ENCODE results near the gene CUX1.

Gene CUX1

DNA sequence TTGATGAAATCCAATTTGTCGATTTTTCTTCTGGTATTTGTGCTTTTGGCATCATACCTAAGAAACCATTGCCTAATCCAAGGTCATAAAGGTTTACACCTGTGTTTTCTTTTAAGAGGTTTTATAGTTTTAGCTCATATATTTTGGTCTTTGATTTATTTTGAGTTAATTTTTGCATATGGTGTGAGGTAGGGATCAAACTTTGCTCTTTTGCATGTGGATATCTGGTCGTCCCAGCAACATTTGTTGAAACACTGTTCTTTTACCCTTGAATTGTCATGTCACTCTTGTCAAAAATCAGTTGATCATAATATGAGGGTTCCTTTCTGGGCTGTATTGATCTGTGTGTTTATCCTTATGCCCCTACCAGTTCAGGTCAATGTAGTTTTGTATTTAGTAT is 236.7 kb downstream of the CUX1 start:
- DNase-seq: no peak

DNA sequence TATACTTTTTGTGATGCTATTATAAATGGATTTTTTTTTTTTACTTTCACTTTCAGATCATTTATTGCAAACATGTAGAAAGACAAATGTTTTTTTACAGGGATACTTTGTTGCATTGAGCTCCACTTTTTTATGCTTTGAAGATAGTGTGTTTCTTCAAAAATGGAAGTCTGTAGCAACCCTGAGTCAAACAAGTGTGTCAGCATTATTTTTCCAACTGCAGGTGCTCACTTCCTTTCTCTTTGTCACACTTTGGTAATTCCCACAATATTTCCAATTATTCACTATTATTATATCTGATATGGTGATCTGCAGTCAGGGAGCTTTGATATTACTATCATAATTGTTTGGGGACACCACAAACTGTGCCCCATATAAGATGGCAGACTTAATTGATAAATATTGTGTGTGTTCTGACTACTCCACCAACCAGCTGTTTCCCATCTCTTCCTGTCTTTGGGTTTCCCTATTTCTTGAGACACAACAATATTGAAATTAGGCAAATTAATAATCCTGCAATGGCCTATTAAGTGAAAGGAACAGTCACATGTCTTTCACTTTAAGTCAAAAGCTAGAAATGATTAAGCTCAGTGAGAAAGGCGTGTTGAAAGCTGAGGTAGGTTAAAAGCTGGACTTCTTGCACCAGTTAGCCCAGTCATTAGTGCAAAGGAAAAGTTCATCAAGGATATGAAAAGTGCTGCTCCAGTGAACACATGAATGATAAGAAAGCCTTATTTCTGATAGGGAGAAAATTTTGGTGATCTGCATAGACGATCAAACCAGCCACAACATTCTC is 238.0 kb downstream of the CUX1 start:
- no peak for DNase-seq

DNA sequence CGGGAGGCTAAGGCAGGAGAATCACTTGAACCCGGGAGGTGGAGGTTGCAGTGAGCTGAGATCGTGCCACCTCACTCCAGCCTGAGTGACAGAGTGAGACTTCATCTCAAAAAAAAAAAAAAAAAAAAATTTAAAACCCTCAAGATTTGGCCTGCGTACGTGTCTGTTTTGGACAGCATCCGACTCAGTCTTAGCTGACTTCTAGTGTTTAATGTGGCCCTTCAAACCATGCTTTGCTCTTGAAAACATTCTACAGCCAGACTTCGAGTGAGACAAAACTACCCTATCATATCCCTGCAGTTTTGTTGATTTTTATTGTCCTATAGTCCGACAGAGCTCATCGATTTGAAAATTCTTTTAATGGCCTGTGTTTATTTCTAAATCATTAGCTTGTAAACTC is 242.1 kb downstream of the CUX1 start:
- DNase-seq: no peak

DNA sequence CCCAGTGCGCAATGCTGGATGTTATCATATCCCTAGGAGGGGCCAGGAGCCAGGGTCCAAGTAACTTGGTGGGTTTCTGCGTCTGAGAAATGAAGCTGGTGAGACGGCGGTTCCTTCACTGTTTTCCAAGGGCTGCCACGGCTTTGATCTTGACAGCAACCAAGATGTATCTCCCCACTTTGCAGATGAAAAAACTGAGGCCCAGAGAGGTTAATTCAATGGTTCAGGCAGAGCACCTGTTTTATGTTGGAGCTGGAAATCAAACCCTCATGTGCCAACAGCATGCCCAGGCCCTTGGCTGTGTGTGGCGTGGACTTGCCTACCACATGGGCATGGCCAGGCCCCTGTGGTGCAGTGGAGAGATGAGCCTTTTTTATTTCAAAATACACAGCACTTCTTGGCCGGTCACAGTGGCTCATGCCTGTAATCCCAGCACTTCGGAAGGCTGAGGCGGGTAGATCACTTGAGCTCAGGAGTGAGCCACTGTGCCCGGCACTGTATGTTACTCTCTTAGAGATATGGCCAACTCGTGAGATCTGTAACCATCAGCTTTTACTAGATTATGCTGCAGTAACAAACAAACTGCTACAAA is 244.0 kb downstream of the CUX1 start:
- no peak for DNase-seq

DNA sequence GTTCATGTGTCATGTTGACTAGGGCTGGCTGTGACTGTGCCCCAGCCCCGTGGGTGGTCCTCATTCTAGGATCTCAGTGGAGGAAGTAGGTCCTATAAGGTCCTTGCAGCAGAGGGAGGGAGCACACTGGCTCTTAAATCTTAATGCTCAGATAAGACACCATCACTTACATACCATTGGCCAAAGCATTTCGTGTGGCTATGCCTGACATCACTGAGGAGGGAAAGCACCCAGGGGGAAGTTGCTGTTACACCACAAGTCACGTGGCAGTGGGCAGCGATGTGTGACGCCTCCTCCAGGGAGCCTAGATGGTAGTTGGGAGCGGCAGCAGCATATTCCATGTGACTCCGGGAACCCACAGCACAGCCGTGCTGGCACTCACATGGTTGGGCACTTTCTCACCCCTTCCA is 244.6 kb downstream of the CUX1 start:
- no peak for DNase-seq

DNA sequence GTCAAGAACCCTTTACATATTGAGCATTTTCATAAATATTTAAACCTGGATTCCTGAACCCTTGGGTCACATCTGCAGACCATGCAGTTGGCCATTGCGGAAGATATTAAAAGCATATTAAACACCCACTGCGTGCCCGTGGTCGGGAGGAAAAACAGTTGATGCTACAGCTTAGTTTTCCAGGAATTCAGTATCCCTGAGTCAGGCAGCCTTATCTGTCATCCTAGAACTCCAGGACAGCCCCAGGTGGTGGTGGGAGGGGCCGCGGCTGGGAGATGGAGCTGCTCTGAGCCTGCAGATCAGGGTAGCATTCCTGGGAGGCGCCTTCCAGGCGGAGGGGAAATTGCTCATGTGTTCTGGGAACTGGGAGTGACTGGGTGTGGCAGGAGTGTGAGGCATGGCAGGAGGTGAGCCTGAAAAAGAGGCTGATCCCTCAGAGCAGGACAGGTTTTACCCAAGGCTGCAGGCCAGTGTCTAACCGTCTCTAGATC is 246.3 kb downstream of the CUX1 start:
- no peak for DNase-seq

DNA sequence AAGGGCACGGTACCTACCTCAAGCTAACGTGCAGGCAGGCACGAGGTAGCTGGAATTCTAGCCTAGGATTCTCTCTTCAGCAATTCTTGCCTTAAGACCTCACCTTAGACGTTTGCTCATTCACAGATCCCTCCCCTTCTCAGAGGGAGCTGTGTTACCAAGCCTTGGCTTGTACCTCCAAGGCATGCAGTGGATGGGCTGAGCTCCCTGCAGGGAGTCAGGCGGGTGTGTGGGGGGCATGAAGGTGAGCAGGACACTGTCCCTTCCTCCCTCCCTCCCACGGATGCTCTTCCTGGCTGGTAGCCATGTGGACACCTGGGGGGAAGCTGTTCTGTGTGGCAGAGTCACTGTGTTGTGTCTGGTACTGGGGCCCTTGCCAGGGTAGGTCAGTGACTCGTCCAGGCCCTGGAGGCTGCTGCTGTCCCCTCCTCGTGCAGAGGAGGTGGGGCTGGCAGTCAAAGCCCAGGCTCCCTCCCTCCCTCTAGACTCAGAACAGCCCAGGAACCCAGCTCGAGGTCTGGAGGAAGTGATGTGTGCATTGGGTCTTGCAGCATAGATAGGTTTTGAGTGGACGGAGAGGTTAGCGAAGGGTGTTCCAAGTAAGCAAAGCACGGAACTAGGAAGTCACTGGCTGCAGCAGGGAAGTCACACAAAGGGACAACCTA is 247.1 kb downstream of the CUX1 start:
- no peak for DNase-seq

DNA sequence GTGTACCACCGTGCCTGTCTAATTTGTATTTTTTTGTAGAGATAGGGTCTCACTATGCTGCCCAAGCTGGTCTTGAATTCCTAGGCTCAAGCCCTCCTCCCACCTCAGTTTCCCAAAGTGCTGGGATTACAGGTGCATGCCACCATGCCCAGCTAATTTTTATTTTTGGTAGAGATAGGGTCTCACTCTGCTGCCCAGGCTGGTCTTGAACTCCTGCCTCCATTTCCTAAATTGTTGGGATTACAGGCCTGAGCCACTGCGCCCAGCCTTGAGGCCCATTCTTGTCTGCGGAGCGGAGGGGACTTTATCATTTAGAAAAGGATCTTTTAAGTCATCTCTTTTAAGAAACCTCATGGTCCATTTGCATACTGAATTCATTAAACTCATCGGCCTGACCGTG is 247.8 kb downstream of the CUX1 start:
- DNase-seq: no peak

DNA sequence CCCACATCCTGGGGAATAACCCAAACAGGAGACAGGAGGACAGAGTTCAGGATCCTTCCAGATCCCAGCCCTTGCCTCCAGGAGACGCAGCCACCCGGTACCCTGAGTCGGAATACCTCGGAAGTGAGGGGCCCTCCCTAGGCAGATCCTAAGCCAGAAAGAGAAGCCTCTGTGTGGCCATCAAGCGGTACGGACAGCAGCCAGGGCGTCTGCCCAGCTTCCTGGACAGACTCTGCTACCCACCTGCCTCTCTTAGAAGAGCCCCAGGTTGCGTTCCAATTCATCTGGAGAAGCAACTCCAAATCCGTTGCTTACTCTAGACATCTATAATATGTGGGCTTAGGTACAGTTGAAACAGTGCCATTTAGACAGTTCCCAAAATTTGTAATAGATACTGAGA is 249.1 kb downstream of the CUX1 start:
- no peak for DNase-seq

DNA sequence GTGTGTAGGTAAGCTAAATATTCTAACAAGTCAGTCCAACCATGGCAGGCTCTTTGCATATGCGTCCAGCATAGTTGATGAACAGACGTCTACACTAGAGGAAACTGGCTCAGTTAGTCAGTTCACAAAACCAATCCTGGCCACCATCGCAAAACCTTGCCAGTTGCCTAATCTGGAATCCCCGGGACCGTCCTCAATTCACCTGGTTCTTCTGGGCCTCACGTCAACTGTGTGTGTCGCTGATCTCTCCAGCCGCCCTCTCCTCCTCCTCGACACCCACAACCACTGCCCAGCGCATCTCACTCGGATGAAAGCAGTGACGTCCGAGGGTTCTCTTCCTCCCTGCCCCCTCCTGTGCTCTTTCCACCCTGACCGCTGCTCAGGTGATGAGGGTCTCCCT is 251.4 kb downstream of the CUX1 start:
- DNase-seq: no peak

DNA sequence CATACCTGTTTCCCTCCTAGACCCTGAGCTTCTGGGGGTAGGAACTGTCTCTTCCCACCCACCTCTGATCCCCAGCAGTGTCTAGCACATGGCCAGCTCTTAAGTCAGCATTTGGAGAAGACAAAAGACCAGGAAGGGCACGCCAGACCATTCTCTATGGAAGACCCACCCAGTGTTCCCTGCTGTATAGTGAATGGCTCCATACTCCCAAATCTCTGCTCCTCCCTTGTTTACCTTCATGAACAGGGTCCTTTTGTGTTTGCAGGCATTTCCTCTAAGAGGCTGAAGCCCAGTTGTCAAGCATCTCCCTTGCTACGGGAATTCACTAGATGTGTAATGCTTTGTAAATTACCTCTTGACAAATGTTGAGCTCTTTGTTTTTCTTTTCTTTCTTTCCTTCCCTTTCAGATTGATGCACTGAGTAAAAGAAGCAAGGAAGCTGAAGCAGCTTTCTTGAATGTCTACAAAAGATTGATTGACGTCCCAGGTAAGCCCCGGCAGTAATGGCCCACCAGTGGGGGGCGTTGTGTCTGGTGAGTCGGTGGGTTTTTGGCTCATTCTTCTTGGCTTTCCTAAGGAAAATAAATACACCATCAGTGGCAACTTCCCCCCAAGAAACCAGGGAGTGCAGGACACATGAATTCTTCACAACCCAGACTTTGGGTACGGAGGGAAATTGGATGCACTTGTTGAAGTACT is 252.7 kb downstream of the CUX1 start:
- DNase-seq: no peak

DNA sequence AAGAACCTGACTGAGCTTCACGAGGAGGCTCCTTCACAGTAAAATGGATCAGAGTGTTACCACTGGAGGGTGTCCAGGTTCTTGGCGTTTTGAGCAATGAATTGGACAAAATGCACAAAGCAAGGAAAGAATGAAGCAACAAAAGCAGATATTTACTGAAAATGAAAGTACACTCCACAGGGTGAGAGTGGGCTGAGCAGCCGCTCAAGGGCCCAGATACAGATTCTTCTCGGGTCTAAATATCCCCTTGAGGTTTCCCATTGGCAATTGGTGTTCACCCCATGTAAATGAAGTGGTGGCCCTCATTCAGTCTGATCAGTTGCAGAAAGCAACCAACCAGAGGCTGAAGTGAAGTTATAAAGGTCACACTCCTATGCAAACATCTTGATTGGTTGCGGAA is 254.6 kb downstream of the CUX1 start:
- DNase-seq: no peak

DNA sequence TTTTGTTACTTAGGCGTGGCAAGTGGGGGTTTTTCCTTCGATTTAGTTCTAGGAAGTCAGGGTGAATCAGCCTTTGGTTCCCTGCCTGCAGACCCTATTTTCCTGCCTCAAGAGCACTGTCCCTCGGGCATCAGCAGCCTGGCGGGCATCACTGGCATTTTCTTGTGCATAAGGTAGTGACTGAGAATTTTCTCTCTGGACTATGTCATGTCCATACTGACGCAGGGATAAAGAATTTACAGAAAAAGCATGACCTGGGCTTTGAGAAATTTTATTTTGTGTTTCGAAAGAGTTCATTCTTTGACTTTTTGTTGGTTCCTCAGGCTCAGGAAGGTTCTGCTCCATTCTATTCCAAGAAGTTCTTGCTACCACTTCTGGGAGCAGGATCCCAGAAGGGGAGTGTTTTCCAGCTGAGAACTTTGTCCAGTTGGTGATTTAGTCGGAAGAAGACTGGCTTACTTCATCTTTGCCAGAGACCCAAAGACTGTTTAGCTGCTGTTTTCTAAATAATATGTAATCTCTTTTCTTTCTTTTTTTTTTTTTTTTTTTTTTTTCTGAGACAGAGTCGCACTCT is 255.3 kb downstream of the CUX1 start:
- DNase-seq: no peak

DNA sequence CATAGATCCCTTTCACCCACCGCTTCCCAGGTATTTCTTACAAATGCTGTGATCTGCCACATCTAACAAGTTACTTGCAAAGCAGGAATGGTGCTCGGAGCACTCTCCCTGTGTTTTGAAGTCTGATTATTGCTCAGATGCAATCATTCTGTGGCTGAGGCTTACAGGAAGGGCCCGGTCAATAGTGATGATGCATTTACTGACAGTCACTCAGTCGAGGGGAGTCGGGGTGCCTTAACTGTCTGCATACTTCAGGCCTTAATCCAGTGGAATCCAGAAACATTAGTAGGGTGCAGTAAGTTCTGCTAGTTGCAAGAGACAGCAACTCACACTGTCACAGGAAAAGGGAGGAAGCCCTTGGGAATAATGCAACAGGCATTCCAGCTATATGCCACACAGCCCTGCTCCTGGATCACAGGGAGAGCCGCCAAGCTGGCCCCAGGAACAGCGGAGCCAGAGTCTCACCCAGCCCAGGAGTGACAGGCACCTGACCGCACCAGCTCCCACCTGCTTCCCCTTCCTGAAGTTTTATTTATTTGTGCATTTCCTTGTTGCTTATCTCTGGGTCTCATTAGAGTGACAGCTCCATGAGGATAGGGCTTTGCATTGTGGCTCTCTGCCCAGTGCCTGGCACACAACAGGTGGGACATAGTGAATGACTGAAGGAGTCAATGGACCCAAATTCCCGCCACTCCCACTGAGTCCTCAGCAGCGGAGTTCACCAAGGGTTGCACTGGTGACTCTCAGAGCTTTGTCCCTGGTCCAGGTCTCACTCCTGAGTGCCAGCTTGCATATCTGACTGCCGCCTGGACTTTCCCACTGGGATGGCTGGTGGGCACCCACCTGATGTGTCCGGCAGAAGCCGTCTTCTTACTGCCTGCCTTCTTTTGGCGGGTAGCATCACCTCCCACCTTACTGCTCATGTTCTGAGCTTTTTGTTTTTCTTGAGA is 256.8 kb downstream of the CUX1 start:
- no peak for DNase-seq

DNA sequence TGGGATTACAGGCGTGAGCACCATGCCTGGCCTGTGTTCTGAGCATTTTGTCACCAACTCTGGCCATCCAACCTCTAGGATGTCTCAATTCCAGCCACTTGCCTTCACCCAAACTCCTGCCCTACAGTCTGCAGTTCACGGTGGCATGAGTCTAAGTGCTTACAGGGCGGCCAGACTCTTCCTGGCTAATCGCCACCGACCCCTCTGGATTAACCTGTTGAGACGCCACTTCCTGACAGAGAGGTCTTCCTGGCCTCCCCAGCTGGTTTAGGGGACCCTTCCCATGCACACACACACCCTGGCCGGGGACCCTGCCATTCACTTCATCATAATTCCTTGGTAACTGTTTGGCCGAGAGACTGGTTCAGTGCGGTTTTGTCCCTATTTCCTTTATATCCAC is 257.7 kb downstream of the CUX1 start:
- DNase-seq: no peak

DNA sequence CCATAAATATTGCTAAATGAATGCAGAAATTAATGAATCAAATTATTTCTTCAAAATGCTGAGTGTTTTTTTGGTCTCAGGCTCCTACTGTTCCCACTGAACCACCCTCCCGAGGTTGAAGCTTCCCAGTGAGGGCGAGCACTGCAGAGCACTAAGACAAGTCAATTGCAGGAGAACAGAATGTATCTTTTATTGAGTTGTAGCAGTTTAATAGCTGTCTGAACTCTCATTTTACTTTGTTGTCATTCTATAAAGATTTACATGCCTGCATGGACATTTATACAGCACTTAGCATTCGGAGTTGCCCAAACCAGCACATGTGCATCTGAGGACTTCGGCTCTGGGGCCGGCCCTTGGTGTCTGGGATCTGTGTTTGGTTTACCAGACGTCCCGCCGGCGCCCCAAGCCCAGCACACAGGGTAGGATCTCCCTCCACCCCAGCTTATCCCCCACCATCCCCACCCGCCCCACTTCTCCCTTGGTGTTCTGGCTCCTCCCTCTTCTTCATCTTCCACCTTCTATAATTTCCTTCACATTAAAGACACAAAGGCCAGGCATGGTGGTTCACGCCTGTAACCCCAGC is 258.2 kb downstream of the CUX1 start:
- no peak for DNase-seq

DNA sequence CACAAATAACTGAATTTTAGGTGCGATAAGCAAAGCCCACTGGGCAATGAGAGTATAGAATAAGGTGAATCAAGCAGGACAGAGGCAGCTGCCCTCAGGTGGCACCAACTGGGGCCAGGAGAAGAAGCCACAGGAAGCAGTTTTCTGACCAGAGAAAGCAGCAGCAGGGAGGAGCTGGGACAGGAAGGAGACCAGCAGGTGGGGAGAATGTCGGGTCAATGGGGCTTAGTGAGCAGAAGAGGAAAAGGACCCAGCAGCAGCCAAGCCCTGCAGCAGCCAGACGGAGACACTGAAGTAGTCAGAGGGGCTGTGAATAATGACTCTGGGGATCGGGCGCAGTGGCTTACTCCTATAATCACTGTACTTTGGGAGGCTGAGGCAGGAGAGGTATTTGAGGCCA is 259.7 kb downstream of the CUX1 start:
- DNase-seq: no peak

DNA sequence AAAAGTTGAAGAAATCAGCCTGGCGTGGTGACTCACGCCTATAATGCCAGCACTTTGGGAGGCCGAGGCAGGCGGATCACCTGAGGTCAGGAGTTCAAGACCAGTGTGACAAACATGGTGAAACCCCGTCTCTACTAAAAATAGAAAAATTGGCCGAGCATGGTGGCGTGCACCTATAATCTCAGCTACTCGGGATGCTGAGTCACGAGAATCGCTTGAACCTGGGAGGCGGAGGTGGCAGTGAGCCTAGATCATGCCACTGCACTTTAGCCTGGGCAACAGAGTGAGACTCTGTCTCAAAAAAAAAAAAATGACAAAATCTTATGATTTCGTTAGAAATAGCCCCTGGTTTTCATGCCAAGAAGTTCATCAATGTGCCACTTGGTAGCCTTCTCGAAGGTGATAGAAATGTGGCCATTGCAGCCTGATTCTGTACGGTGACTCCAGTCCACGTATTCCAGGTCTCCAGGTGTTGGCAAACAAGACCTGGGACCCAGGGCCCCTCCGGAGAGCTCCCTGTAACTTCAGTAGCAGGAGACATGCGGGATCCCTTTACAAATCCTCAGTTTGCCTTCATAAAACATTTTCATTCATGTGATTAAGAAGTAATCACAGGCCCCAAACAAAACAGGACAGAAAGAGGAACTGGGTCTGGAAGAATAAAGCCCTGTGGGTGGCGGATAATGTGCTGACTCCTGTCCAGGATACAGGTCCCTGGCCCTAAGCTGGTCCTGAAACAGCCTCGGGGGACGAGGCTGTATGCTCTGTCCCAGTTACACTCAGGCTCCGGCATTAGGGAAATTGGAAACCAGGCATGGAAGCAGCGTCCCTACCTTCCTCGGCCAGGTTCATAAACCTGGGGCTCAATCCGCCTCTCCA is 262.0 kb downstream of the CUX1 start:
- no peak for DNase-seq

DNA sequence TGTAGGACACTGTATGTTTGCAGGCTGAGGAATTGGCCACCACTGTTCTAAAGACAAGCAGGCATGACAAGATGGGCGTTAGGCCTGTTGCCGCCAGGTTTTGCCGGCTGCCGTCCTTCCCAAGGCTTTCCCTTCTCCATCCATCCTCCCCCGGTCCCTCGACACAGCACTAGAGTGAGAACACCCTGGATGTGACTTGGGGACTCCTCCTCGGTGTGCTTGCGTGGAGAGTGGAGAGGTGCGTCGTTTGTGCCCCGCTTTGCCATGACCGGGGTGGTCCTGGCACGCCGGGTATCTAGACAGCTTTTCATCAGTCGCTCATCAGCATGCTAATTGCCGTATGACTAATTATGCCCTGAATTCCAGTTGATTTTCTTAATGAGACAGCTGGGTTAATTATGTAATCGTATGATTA is 262.6 kb downstream of the CUX1 start:
- no peak for DNase-seq

DNA sequence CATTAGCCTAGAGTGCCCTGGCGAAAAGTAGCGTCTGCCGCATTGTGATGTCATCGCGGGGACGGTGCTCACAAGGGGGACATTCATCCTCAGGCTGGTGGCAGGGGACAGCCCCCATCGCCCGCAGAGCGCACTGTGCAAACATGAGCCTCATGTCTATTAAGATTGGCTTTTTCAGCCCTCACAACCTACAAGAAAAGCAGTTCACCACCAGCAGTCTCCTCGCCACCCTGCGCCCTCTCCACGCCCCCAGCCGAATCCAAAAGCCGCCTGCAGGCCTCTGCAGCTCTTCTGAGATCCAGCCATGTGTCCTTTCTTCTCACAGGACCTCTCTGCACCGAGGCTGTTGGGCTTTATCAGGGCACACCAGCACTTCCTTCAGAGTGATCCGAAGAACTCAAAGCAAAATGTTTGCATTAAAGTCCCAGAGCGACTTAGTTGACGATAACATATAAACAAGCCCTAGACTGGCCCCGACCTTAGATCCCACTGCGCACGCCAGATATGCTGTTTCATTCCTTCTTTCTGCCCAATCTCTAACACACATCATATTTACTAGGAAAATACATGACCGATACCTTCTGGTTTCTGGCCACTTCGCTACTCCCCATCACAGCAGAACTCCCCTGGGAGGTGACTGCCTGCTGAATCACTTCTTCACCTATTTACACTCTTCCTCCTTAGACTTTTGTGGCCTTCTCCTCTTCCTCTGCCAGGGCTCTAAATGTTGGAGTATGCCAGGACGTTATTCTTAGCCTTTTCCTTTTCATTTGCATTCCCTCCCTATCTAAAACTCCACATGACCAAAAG is 263.2 kb downstream of the CUX1 start:
- no peak for DNase-seq
